Liver (tissue), 9 donors: Measurements from ENCODE around the gene SLC28A3. TPM values are rescaled to one million over a fixed set of nuclear protein-coding genes. Genes with fewer than 3 reads are reported as not detected.

Experiments used
- DNase-seq: peaks from one replicate; pipeline ENCODE4 v3.0.0-alpha.2; 2017; ENCODE audit warnings: low spot score
- H3K27ac ChIP-seq, 2 donors: one replicate each; pipeline ENCODE4 v1.7.0; 2013; ENCODE audit warnings: inconsistent platforms in 2 of 2, low read length in 2 of 2, control low read depth in 1 of 2, low read depth in 1 of 2, mild to moderate bottlenecking in 1 of 2
- H3K27me3 ChIP-seq, 4 donors: one replicate each; pipeline versions ENCODE4 v1.6.1 to v1.7.0; 2013; ENCODE audit warnings: low read length in 3 of 4, inconsistent platforms in 1 of 4, mild to moderate bottlenecking in 1 of 4, moderate library complexity in 1 of 4; ENCODE audit not compliant: control insufficient read depth in 4 of 4, insufficient read depth in 4 of 4
- H3K36me3 ChIP-seq, 4 donors: one replicate each; pipeline versions ENCODE4 v1.6.1 to v1.7.0; 2013; ENCODE audit warnings: low read length in 3 of 4, mild to moderate bottlenecking in 3 of 4, low read depth in 1 of 4, moderate library complexity in 1 of 4; ENCODE audit not compliant: control insufficient read depth in 4 of 4, insufficient read depth in 3 of 4
- H3K4me1 ChIP-seq, 4 donors: one replicate each; pipeline versions ENCODE4 v1.6.1 to v1.7.0; 2013; ENCODE audit warnings: low read length in 3 of 4, mild to moderate bottlenecking in 3 of 4, moderate library complexity in 1 of 4; ENCODE audit not compliant: control insufficient read depth in 4 of 4, insufficient read depth in 4 of 4
- H3K4me3 ChIP-seq, 3 donors: one replicate each; pipeline versions ENCODE4 v1.6.1 to v1.7.0; 2013; ENCODE audit warnings: low read length in 3 of 3, control low read depth in 1 of 3, low read depth in 1 of 3, mild to moderate bottlenecking in 1 of 3
- H3K9ac ChIP-seq, 2 donors: one replicate each; pipeline ENCODE4 v1.7.0; 2013; ENCODE audit warnings: low read length in 2 of 2, mild to moderate bottlenecking in 2 of 2, moderate library complexity in 2 of 2, control low read depth in 1 of 2, low read depth in 1 of 2
- H3K9me3 ChIP-seq, 4 donors: one replicate each; pipeline versions ENCODE4 v1.6.1 to v1.7.0; 2013; ENCODE audit warnings: low read length in 3 of 4; ENCODE audit not compliant: control insufficient read depth in 4 of 4
- FOXA2 ChIP-seq: IDR thresholded peaks from 2 replicates; pipeline ENCODE4 v1.6.1; 2016; ENCODE audit warnings: antibody characterized with exemption
- GABPA ChIP-seq, 2 donors: IDR thresholded peaks in 1 of 2; conservative IDR thresholded peaks in 1 of 2; 2 replicates each; pipeline ENCODE4 v1.6.1; 2016; ENCODE audit warnings: antibody characterized with exemption in 2 of 2, mild to moderate bottlenecking in 1 of 2, moderate library complexity in 1 of 2
- HNF4A ChIP-seq, 2 donors: conservative IDR thresholded peaks; 2 replicates each; pipeline ENCODE4 v1.6.1; 2016; ENCODE audit warnings: antibody characterized with exemption in 2 of 2, mild to moderate bottlenecking in 2 of 2
- HNF4G ChIP-seq: IDR thresholded peaks from 2 replicates; pipeline ENCODE4 v1.6.1; 2016; ENCODE audit warnings: antibody characterized with exemption
- NR2F2 ChIP-seq: IDR thresholded peaks from 2 replicates; pipeline ENCODE4 v1.6.1; 2016; ENCODE audit warnings: antibody characterized with exemption
- RAD21 ChIP-seq, 2 donors: IDR thresholded peaks; 2 replicates each; pipeline ENCODE4 v1.6.1; 2016; ENCODE audit warnings: antibody characterized with exemption in 2 of 2, mild to moderate bottlenecking in 2 of 2
- RXRA ChIP-seq, 2 donors: IDR thresholded peaks; 2 replicates each; pipeline ENCODE4 v1.6.1; 2017 to 2018; ENCODE audit warnings: antibody characterized with exemption in 2 of 2, mild to moderate bottlenecking in 1 of 2
- SP1 ChIP-seq: IDR thresholded peaks from 2 replicates; pipeline ENCODE4 v1.6.1; 2018; ENCODE audit warnings: antibody characterized with exemption, mild to moderate bottlenecking
- TAF1 ChIP-seq: conservative IDR thresholded peaks from 2 replicates; pipeline ENCODE4 v1.6.1; 2016; ENCODE audit warnings: antibody characterized with exemption, mild to moderate bottlenecking
- YY1 ChIP-seq: IDR thresholded peaks from 2 replicates; pipeline ENCODE4 v1.6.1; 2016; ENCODE audit warnings: antibody characterized with exemption, mild to moderate bottlenecking
- WGBS: extraction: QIAGEN DNeasy Blood & Tissue Kit; methylation state at CpG from one replicate; pipeline ENCODE4 v1.1.7; 2013; 5-methylcytosine and 5-hydroxymethylcytosine counted together
- polyA plus RNA-seq, 2 donors: library from polyadenylated mRNA; stranded (reverse) in 1 of 2; unstranded in 1 of 2; fragments of 200-250 nt in 1 of 2; fragments of >200 nt in 1 of 2; fragmentation: Nextera tagmentation in 1 of 2; extraction: Ambion mirVana in 1 of 2; gene quantifications; one replicate each; pipeline versions ENCODE4 v1.2.1 to v1.2.3, GENCODE V29; 2013 to 2015
- total RNA-seq, 2 donors: library from RNA; depleted of rRNA; stranded (reverse); fragments of >200 nt; gene quantifications; one replicate each; pipeline ENCODE4 v1.2.3, GENCODE V29; 2014
- TF ChIP-seq, protein P1 (sequence below): IDR thresholded peaks from 2 replicates; pipeline ENCODE4 v1.6.1; 2016; ENCODE audit warnings: antibody characterized with exemption
- TF ChIP-seq, protein P2 (sequence below): fragments of 150-350 bp; IDR thresholded peaks from 2 replicates; pipeline ENCODE4 v1.5.1; 2017; ENCODE audit warnings: improper control_type of control experiment, low read depth, low read length; ENCODE audit not compliant: missing input control
- TF ChIP-seq, protein P3 (sequence below): IDR thresholded peaks from 2 replicates; pipeline ENCODE4 v1.6.1; 2016; ENCODE audit warnings: antibody characterized with exemption, mild to moderate bottlenecking
- TF ChIP-seq, protein P4 (sequence below): IDR thresholded peaks from 2 replicates; pipeline ENCODE4 v1.6.1; 2016; ENCODE audit warnings: antibody characterized with exemption
- donor health status: healthy.
- donor health status: healthy.
- donor health status: healthy.
- donor health status: healthy.
- donor health status: healthy.

SLC28A3 gene
- total and polyA plus RNA-seq, 4 donors: 0.07 to 1.3 (median 0.28) TPM

DNA sequence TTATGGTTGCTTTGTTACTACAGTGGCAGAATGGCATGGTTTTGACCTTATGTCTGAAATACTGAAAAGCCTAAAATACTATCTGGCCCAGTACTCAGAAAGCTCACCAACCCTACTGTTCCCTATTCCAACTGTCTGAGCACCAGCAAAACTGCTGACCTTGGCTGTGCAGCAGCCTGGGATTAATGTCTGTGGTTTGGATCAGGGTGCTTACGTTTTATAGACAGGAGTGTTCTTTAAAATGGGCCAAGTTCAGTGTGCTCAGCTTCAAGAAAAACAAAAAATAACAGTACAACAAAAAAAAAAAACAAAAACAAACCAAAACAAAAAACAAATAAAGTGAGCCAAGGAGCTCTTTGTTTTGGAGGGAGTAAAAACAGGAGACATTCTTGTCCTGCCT is 36.4 kb downstream of the SLC28A3 start (continued):
- TF ChIP-seq, protein P1, sequence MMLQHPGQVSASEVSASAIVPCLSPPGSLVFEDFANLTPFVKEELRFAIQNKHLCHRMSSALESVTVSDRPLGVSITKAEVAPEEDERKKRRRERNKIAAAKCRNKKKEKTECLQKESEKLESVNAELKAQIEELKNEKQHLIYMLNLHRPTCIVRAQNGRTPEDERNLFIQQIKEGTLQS: no peak

DNA sequence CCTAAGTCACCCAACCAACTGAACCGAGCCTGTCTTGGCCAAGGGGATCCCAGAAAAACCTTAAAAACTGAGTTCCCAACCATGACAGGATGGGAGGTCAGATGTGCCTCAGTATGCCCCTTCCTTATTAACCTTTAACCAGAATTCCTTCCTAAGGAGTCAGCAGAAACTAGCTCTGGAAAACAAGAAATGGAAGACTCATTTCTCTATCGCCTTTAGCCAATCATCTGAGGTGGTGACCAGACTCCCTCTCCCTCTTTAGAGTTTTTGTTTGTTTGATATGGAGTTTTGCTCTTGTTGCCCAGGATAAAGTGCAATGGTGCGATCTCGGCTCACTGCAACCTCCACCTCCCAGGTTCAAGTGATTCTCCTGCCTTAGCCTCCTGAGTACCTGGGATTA is 37.5 kb downstream of the SLC28A3 start:
- Histone ChIP-seq H3K4me1 (no peaks in the 10 kb centered on the region), H3K27me3 (no peaks in the 10 kb centered on the region), H3K36me3 (no peaks in the 10 kb centered on the region), H3K4me3 (no peak overlapping the region), H3K9me3 (no peaks in the 10 kb centered on the region), H3K9ac (no peak overlapping the region), H3K27ac (no peak overlapping the region)
- no peak for DNase-seq
- TF ChIP-seq, protein P1: no peak
- 91% methylated on average over 4 of the region's 4 CpGs for WGBS

DNA sequence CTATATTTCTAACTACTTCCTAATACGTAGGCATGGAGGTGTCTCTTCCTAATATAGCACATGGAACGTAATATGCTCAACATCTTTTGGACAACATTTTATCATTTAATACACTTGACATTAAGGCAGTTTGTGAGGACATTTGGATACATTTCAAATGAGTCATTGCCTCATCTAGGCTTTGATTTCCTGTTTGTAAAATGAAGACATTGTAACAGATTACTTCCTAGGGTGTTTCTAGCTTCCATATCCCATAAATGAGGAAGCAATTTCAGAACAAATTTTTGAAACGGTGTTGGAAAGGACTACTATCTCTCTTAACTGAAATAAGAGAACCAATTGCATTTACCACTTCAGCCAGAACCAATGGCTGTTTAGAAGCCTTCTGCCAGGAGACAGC is 38.7 kb downstream of the SLC28A3 start:
- Histone ChIP-seq H3K9me3 (no peaks in the 10 kb centered on the region), H3K4me1 (no peaks in the 10 kb centered on the region), H3K27ac (no peak overlapping the region), H3K9ac (no peak overlapping the region), H3K27me3 (no peaks in the 10 kb centered on the region), H3K4me3 (no peak overlapping the region), H3K36me3 (no peaks in the 10 kb centered on the region)
- TF ChIP-seq RXRA (IDR thresholded peaks at IDR 0.05): no peak
- no peak for DNase-seq
- 63% methylated on average over 3 of the region's 3 CpGs for WGBS

DNA sequence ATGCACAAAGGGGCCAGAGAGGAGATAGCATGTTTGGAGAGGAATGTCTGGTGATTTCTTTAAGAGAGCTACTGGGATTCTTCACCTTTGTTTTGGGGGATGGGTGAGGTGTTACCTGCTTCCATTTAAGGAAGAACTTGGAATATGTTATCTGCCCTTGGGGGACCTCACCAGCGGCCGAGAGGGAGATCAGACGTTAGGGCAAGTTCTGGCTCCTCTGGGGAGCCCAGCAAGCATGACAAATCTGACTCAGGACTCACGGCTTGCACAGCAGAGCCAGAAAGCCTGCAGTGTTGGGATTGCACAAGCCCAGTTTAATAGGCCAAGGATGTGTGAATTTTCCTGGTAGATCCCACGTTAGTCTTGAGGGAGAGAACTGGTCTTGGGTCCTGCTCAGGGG is 40.3 kb downstream of the SLC28A3 start:
- no peaks in the 10 kb centered on the region for H3K9me3 ChIP-seq
- 59% methylated on average over 5 of the region's 5 CpGs for WGBS
- H3K4me3 ChIP-seq: no peak overlapping the region
- H3K27ac ChIP-seq: no peak overlapping the region
- TF ChIP-seq, protein P2, sequence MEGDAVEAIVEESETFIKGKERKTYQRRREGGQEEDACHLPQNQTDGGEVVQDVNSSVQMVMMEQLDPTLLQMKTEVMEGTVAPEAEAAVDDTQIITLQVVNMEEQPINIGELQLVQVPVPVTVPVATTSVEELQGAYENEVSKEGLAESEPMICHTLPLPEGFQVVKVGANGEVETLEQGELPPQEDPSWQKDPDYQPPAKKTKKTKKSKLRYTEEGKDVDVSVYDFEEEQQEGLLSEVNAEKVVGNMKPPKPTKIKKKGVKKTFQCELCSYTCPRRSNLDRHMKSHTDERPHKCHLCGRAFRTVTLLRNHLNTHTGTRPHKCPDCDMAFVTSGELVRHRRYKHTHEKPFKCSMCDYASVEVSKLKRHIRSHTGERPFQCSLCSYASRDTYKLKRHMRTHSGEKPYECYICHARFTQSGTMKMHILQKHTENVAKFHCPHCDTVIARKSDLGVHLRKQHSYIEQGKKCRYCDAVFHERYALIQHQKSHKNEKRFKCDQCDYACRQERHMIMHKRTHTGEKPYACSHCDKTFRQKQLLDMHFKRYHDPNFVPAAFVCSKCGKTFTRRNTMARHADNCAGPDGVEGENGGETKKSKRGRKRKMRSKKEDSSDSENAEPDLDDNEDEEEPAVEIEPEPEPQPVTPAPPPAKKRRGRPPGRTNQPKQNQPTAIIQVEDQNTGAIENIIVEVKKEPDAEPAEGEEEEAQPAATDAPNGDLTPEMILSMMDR: no peak
- TF ChIP-seq SP1 (no peak), NR2F2 (no peak), YY1 (no peak), GABPA (IDR thresholded peaks at IDR 0.05 in 1 of 2, conservative IDR thresholded peaks at IDR 0.05 in 1 of 2) (no peak), HNF4G (no peak), HNF4A (conservative IDR thresholded peaks at IDR 0.05) (no peak), RAD21 (IDR thresholded peaks at IDR 0.05) (no peak), TAF1 (no peak), FOXA2 (no peak), RXRA (IDR thresholded peaks at IDR 0.05) (no peak)
- TF ChIP-seq, protein P3, sequence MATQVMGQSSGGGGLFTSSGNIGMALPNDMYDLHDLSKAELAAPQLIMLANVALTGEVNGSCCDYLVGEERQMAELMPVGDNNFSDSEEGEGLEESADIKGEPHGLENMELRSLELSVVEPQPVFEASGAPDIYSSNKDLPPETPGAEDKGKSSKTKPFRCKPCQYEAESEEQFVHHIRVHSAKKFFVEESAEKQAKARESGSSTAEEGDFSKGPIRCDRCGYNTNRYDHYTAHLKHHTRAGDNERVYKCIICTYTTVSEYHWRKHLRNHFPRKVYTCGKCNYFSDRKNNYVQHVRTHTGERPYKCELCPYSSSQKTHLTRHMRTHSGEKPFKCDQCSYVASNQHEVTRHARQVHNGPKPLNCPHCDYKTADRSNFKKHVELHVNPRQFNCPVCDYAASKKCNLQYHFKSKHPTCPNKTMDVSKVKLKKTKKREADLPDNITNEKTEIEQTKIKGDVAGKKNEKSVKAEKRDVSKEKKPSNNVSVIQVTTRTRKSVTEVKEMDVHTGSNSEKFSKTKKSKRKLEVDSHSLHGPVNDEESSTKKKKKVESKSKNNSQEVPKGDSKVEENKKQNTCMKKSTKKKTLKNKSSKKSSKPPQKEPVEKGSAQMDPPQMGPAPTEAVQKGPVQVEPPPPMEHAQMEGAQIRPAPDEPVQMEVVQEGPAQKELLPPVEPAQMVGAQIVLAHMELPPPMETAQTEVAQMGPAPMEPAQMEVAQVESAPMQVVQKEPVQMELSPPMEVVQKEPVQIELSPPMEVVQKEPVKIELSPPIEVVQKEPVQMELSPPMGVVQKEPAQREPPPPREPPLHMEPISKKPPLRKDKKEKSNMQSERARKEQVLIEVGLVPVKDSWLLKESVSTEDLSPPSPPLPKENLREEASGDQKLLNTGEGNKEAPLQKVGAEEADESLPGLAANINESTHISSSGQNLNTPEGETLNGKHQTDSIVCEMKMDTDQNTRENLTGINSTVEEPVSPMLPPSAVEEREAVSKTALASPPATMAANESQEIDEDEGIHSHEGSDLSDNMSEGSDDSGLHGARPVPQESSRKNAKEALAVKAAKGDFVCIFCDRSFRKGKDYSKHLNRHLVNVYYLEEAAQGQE: no peak
- TF ChIP-seq, protein P1: no peak
- TF ChIP-seq, protein P4, sequence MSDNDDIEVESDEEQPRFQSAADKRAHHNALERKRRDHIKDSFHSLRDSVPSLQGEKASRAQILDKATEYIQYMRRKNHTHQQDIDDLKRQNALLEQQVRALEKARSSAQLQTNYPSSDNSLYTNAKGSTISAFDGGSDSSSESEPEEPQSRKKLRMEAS: no peak
- no peaks in the 10 kb centered on the region for H3K4me1 ChIP-seq
- H3K9ac ChIP-seq: no peak overlapping the region
- no peak for DNase-seq
- H3K27me3 ChIP-seq: no peaks in the 10 kb centered on the region
- no peaks in the 10 kb centered on the region for H3K36me3 ChIP-seq
